Neural crest cell (in vitro differentiated cells): ENCODE measurements around the gene NAV1. TPM values are rescaled to one million over a fixed set of nuclear protein-coding genes. Genes with fewer than 3 reads are reported as not detected.
"Not testable (repeated sequence)": the region's sequence is repeated elsewhere in the genome, so short reads cannot be mapped to it uniquely, and the experiment has no call there.

Source experiments
- DNase-seq: peaks from one replicate; pipeline ENCODE4 v3.0.0; 2021; ENCODE audit warnings: low read depth, mixed read lengths, low spot score
- H3K27ac Mint-ChIP-seq: one replicate; pipeline ENCODE4 v1.8.0; 2021; ENCODE audit warnings: mild to moderate bottlenecking, mixed read lengths; ENCODE audit not compliant: unreplicated experiment
- H3K27me3 Mint-ChIP-seq: 2 replicates; pipeline ENCODE4 v1.8.0; 2021; ENCODE audit warnings: low read depth, mild to moderate bottlenecking, mixed read lengths
- H3K36me3 Mint-ChIP-seq: 2 replicates; pipeline ENCODE4 v1.8.0; 2021; ENCODE audit warnings: low read depth, mild to moderate bottlenecking, mixed read lengths
- H3K4me1 Mint-ChIP-seq: 2 replicates; pipeline ENCODE4 v1.8.0; 2021; ENCODE audit warnings: mixed read lengths
- H3K4me3 Mint-ChIP-seq: one replicate; pipeline ENCODE4 v1.8.0; 2021; ENCODE audit warnings: mild to moderate bottlenecking, mixed read lengths
- H3K9me3 Mint-ChIP-seq: 2 replicates; pipeline ENCODE4 v1.8.0; 2021; ENCODE audit warnings: mixed read lengths
- CTCF ChIP-seq: fragments of 200-600 bp; sonication (generic); conservative IDR thresholded peaks from 2 replicates; pipeline ENCODE4 v1.5.0; 2021; ENCODE audit warnings: antibody characterized with exemption, mild to moderate bottlenecking
- long read RNA-seq: library from polyadenylated mRNA; unstranded; transcript quantifications from one replicate; pipeline ENCODE4 v2.0.0, GENCODE V29; 2020
- total RNA-seq: library from RNA; stranded (reverse); gene quantifications from 2 replicates; pipeline ENCODE4 v1.2.1, GENCODE V29; 2021

The NAV1 gene
- total RNA-seq, result 44.1 and 47.3 TPM in 2 replicates
- long read RNA-seq, partial matches to known transcripts, result 5 of 15 reads
- long read RNA-seq, other reads (novel, unspliced or antisense), result 10 of 15 reads

- no peak within 1 kb of the TSS for H3K27ac Mint-ChIP-seq
- no peaks in the 10 kb centered on the region for H3K36me3 Mint-ChIP-seq
- peak; percentile 63 for DNase-seq
- no peaks in the 10 kb centered on the region for H3K9me3 Mint-ChIP-seq
- peaks cover 26% of the 10 kb centered on the region for H3K4me1 Mint-ChIP-seq
- H3K4me3 Mint-ChIP-seq, result peak within 1 kb of the TSS; percentile 89
- peaks cover 91% of the 10 kb centered on the region for H3K27me3 Mint-ChIP-seq
- TF ChIP-seq CTCF, result peak; percentile 23
Observed at GRCh38 chr1:201538612-201539551, at the start of gene NAV1. Gene NAV1, plus strand, starts transcription at chr1:201539127. Its CDS starts 83,758 bp downstream, at chr1:201622885.

GRCh38 chr1:201489643-201490261 is 49.2 kb upstream of the NAV1 start:
- no peak overlapping the region for H3K4me3 Mint-ChIP-seq
- H3K9me3 Mint-ChIP-seq, result no peaks in the 10 kb centered on the region
- peaks cover 27% of the 10 kb centered on the region for H3K4me1 Mint-ChIP-seq
- H3K27me3 Mint-ChIP-seq, result no peaks in the 10 kb centered on the region
- H3K27ac Mint-ChIP-seq, result no peak overlapping the region
- TF ChIP-seq CTCF, result no peak
- no peak for DNase-seq
- H3K36me3 Mint-ChIP-seq, result no peaks in the 10 kb centered on the region

- Mint-ChIP-seq H3K4me1 (peaks cover 35% of the 10 kb centered on the region), H3K27ac (no peak overlapping the region), H3K36me3 (no peaks in the 10 kb centered on the region), H3K9me3 (no peaks in the 10 kb centered on the region), H3K27me3 (no peaks in the 10 kb centered on the region), H3K4me3 (no peak overlapping the region)
- DNase-seq, result no peak
- no peak for TF ChIP-seq CTCF
Observed at GRCh38 chr1:201490708-201491131, 48.2 kb upstream of the NAV1 start.

GRCh38 chr1:201491896-201492511 is 46.9 kb upstream of the NAV1 start:
- Mint-ChIP-seq H3K36me3 (no peaks in the 10 kb centered on the region), H3K27me3 (no peaks in the 10 kb centered on the region), H3K9me3 (no peaks in the 10 kb centered on the region), H3K27ac (no peak overlapping the region), H3K4me3 (no peak overlapping the region), H3K4me1 (peaks cover 41% of the 10 kb centered on the region)
- no peak for DNase-seq
- TF ChIP-seq CTCF, result no peak

- not testable (repeated sequence) for H3K9me3 Mint-ChIP-seq, DNase-seq, H3K4me3 Mint-ChIP-seq, H3K36me3 Mint-ChIP-seq, H3K27me3 Mint-ChIP-seq, H3K27ac Mint-ChIP-seq
- H3K4me1 Mint-ChIP-seq, result peaks cover 41% of the 10 kb centered on the region
Observed at GRCh38 chr1:201493026-201493656, 45.8 kb upstream of the NAV1 start.
